Mesothelial cell of epicardium (in vitro differentiated cells): ENCODE data around the gene DEPDC1B. TPM values are rescaled to one million over a fixed set of nuclear protein-coding genes. Genes with fewer than 3 reads are reported as not detected.
"Not testable (repeated sequence)": the region's sequence is repeated elsewhere in the genome, so short reads cannot be mapped to it uniquely, and the experiment has no call there.

ENCODE experiments used
- DNase-seq, 2 experiments: peaks; one replicate each; pipeline ENCODE4 v3.0.0; 2021; ENCODE audit warnings: low spot score in 2 of 2; ENCODE audit not compliant: unreplicated experiment in 2 of 2
- H3K27ac Mint-ChIP-seq: 2 replicates; pipeline ENCODE4 v1.8.0; 2021; ENCODE audit warnings: mixed read lengths
- H3K27me3 Mint-ChIP-seq: 2 replicates; pipeline ENCODE4 v1.8.0; 2021; ENCODE audit warnings: low read depth, mixed read lengths
- H3K36me3 Mint-ChIP-seq: 2 replicates; pipeline ENCODE4 v1.8.0; 2021; ENCODE audit warnings: mixed read lengths
- H3K4me1 Mint-ChIP-seq: 2 replicates; pipeline ENCODE4 v1.8.0; 2021; ENCODE audit warnings: mixed read lengths
- H3K4me3 Mint-ChIP-seq: 2 replicates; pipeline ENCODE4 v1.8.0; 2021; ENCODE audit warnings: mild to moderate bottlenecking, moderate library complexity, mixed read lengths
- H3K9me3 Mint-ChIP-seq: 2 replicates; pipeline ENCODE4 v1.8.0; 2021; ENCODE audit warnings: mixed read lengths
- CTCF ChIP-seq: fragments of 200-600 bp; sonication (generic); IDR thresholded peaks from one replicate; pipeline ENCODE4 v1.5.0; 2021; ENCODE audit warnings: antibody characterized with exemption; ENCODE audit not compliant: unreplicated experiment
- total RNA-seq: library from RNA; stranded (reverse); gene quantifications from 3 replicates; pipeline ENCODE4 v1.2.1, GENCODE V29; 2021

The DEPDC1B gene
- total RNA-seq, 1 donor from 2014 or later = 17.0 TPM

- Mint-ChIP-seq H3K4me1 (peaks cover 12% of the 10 kb centered on the region), H3K9me3 (peaks cover 15% of the 10 kb centered on the region), H3K27ac (no peak overlapping the region), H3K36me3 (peaks cover 32% of the 10 kb centered on the region), H3K4me3 (no peak overlapping the region), H3K27me3 (no peaks in the 10 kb centered on the region)
- no peak for TF ChIP-seq CTCF
- DNase-seq = no peak
These were observed 11.0 kb downstream of the DEPDC1B start for GRCh38 chr5:60688980-60689379.

- H3K27me3 Mint-ChIP-seq = no peaks in the 10 kb centered on the region
- DNase-seq = no peak
- H3K9me3 Mint-ChIP-seq = peaks cover 13% of the 10 kb centered on the region
- no peak overlapping the region for H3K4me3 Mint-ChIP-seq
- no peak for TF ChIP-seq CTCF
- peaks cover 12% of the 10 kb centered on the region for H3K4me1 Mint-ChIP-seq
- H3K36me3 Mint-ChIP-seq = peaks cover 34% of the 10 kb centered on the region
- no peak overlapping the region for H3K27ac Mint-ChIP-seq
These were observed 11.8 kb downstream of the DEPDC1B start for GRCh38 chr5:60687927-60688720.

DNA sequence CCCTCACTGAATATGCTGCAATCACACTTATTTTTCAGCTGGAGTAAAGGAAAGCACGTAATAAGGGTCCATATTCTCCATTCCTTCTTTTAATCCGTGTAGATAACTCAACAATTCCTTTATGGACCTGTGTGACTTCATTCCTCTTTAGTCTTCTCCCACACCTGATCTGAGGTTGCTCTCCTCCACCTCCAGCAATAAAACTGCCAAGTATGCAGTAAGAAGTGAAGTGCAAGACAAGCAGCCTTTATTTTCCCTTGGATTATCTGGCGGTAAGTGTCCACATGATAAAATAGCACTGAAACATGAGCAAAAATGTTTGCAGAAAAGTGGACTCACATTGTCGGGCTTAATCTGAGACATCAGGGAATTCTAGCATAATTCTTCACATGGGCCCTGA is 13.8 kb downstream of the DEPDC1B start:
- H3K9me3 Mint-ChIP-seq = peaks cover 3% of the 10 kb centered on the region
- peaks cover 12% of the 10 kb centered on the region for H3K4me1 Mint-ChIP-seq
- DNase-seq = no peak
- peaks cover 32% of the 10 kb centered on the region for H3K36me3 Mint-ChIP-seq
- H3K4me3 Mint-ChIP-seq = no peak overlapping the region
- no peak for TF ChIP-seq CTCF
- peak overlapping the region; percentile 15 for H3K27ac Mint-ChIP-seq
- no peaks in the 10 kb centered on the region for H3K27me3 Mint-ChIP-seq

- H3K36me3 Mint-ChIP-seq = peaks cover 33% of the 10 kb centered on the region
- DNase-seq = no peak
- no peak overlapping the region for H3K4me3 Mint-ChIP-seq
- peaks cover 3% of the 10 kb centered on the region for H3K9me3 Mint-ChIP-seq
- H3K27me3 Mint-ChIP-seq = no peaks in the 10 kb centered on the region
- no peak overlapping the region for H3K27ac Mint-ChIP-seq
- H3K4me1 Mint-ChIP-seq = peaks cover 12% of the 10 kb centered on the region
- no peak for TF ChIP-seq CTCF
These were observed 14.3 kb downstream of the DEPDC1B start for GRCh38 chr5:60685700-60686099.

DNA sequence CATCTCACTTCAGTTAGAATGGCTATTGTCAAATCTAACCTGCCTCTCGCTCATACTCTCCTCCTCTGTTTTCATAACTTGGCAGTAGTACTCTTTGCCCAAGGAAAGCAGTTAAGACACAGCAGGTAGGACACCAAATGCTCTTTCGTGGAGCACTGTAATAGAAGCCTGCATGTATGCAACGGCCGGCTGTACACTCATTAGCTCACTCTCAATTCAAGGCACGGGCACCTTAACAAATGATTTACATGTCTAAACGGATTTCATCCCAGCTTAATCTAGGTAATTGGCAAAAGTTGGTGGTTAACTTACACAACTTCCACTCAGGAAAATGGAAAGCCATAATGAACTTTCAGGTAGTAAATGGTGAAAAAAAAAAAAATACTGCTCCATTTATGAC is 14.9 kb downstream of the DEPDC1B start:
- Mint-ChIP-seq H3K27ac (no peak overlapping the region), H3K36me3 (peaks cover 33% of the 10 kb centered on the region)
- TF ChIP-seq CTCF = no peak

DNA sequence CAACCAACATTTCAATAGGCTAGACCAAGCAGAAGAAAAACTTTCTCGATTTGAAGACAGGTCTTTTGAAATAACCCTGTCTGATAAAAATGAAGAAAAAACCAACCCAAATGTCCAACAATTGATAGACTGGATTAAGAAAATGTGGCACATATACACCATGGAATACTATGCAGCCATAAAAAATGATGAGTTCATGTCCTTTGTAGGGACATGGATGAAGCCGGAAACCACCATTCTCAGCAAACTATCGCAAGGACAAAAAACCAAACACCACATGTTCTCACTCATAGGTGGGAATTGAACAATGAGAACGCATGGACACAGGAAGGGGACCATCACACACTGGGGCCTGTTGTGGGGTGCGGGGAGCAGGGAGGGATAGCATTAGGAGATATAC is 18.0 kb downstream of the DEPDC1B start:
- not testable (repeated sequence) for H3K9me3 Mint-ChIP-seq, H3K27me3 Mint-ChIP-seq, H3K4me1 Mint-ChIP-seq, H3K4me3 Mint-ChIP-seq, H3K27ac Mint-ChIP-seq, DNase-seq
- peaks cover 32% of the 10 kb centered on the region for H3K36me3 Mint-ChIP-seq

More for the DNA sequence above, 14.9 kb downstream of the DEPDC1B start:
- Mint-ChIP-seq H3K9me3 (peaks cover 3% of the 10 kb centered on the region), H3K4me1 (peaks cover 12% of the 10 kb centered on the region), H3K27me3 (no peaks in the 10 kb centered on the region), H3K4me3 (no peak overlapping the region)
- DNase-seq = no peak
